ENCODE data around the gene HOXC9.

DNA sequence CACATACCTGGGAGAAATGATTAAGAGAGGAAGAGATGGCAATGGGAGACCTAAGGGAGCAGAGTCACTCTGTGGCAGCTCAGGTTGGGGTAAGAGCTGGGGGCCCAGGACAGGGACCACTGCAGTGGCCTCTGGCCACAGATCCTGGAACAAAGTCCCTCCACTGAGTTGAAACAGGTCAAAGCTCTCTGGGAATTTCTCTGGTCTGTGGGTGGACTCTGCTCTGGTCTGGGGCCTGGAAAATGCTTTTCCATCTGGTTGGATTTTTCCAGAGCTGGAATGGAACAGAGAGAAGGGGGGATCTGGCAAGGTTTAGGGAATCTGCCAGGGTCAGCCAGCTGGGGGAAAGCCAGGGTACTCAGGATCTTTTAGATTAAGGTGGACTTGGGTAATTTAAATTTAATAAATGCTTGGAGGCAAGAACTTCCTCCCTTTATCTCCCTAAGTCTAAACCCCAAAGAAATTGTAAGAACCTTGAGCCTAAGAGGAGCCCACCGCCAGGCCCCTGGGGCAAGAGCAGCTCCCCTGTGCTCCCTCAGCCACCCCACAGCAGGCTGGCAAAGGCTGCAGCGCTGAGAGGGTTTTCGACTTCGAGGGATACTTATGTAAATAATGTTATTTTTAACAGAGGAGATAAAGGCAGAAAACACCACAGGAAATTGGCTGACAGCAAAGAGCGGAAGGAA, 11.3 kb upstream of the HOXC9 start:
- TF ChIP-seq, protein P1, sequence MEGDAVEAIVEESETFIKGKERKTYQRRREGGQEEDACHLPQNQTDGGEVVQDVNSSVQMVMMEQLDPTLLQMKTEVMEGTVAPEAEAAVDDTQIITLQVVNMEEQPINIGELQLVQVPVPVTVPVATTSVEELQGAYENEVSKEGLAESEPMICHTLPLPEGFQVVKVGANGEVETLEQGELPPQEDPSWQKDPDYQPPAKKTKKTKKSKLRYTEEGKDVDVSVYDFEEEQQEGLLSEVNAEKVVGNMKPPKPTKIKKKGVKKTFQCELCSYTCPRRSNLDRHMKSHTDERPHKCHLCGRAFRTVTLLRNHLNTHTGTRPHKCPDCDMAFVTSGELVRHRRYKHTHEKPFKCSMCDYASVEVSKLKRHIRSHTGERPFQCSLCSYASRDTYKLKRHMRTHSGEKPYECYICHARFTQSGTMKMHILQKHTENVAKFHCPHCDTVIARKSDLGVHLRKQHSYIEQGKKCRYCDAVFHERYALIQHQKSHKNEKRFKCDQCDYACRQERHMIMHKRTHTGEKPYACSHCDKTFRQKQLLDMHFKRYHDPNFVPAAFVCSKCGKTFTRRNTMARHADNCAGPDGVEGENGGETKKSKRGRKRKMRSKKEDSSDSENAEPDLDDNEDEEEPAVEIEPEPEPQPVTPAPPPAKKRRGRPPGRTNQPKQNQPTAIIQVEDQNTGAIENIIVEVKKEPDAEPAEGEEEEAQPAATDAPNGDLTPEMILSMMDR (IDR thresholded peaks at IDR 0.05 in 4 of 5, conservative IDR thresholded peaks at IDR 0.05 in 1 of 5): no peak
- TF ChIP-seq POLR2A (IDR thresholded peaks at IDR 0.05): no peak
